Measurements from ENCODE around the gene OCIAD1. TPM values are rescaled to one million over a fixed set of nuclear protein-coding genes. Genes with fewer than 3 reads are reported as not detected.

OCIAD1 gene
- total RNA-seq, 1 donor, result 78.2 TPM

DNA sequence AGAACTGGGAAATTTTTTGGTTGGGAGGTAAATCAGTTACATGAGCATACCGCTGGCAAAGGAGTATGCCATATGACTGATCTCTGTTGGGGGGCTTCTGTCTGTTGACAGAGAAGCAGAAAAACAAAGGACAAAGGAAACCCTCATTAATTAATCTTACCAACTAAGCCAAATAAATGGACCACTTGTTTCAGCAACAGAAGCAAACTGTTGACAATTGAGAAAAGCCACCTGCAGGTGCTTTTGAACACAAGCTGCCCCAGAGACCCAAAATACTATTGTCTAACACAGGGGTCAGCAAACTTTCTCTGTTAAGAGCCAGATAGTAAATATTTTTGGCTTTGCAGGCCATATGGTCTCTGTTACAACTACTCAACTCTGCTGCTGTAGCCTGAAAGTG is 43.8 kb upstream of the OCIAD1 start:
- DNase-seq (ENCODE audit: insufficient read length, low spot score, missing footprints), result no peak
- Histone ChIP-seq H3K4me1 (ENCODE audit: insufficient read depth, low read length) (no peaks in the 10 kb centered on the region), H3K4me3 (ENCODE audit: insufficient read depth, low read length) (no peak overlapping the region), H3K79me2 (ENCODE audit: insufficient read depth, low read length) (no peaks in the 10 kb centered on the region), H4K20me1 (ENCODE audit: insufficient read depth, low read length) (no peaks in the 10 kb centered on the region), H3K27ac (ENCODE audit: low read depth, low read length) (no peak overlapping the region), H3K36me3 (ENCODE audit: insufficient read depth, low read length) (no peaks in the 10 kb centered on the region), H3K27me3 (ENCODE audit: insufficient read depth, low read length) (no peaks in the 10 kb centered on the region), H3K4me2 (ENCODE audit: insufficient read depth, low read length) (no peak overlapping the region), H2AFZ (ENCODE audit: low read length) (no peak overlapping the region), H3K9me3 (ENCODE audit: low read depth, low read length) (no peaks in the 10 kb centered on the region)
- TF ChIP-seq, protein P1, sequence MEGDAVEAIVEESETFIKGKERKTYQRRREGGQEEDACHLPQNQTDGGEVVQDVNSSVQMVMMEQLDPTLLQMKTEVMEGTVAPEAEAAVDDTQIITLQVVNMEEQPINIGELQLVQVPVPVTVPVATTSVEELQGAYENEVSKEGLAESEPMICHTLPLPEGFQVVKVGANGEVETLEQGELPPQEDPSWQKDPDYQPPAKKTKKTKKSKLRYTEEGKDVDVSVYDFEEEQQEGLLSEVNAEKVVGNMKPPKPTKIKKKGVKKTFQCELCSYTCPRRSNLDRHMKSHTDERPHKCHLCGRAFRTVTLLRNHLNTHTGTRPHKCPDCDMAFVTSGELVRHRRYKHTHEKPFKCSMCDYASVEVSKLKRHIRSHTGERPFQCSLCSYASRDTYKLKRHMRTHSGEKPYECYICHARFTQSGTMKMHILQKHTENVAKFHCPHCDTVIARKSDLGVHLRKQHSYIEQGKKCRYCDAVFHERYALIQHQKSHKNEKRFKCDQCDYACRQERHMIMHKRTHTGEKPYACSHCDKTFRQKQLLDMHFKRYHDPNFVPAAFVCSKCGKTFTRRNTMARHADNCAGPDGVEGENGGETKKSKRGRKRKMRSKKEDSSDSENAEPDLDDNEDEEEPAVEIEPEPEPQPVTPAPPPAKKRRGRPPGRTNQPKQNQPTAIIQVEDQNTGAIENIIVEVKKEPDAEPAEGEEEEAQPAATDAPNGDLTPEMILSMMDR (IDR thresholded peaks at IDR 0.05; ENCODE audit: extremely low read depth, low read depth, low read length), result no peak

DNA sequence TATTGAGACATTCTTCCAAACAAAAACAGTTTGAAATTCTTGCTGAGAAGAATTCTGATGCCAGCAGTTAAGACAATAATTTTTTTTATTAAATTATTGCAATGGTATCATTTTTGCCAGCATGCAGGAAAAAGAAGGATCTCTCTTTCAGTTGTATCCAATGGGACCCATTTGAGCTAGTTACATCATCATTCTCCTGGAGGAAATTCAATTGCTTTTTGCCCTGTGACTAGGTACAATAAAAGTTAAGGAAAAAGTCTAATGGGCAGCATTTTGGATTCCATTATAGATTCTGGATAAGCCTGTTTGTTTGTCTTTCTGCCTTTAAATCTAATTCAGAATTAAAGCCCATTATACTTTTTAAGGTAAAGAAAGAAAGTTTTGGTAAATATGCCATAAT is 40.3 kb upstream of the OCIAD1 start:
- TF ChIP-seq, protein P1 (IDR thresholded peaks at IDR 0.05; ENCODE audit: extremely low read depth, low read depth, low read length), result no peak
- H3K9me3 ChIP-seq (ENCODE audit: low read depth, low read length), result no peaks in the 10 kb centered on the region
- no peaks in the 10 kb centered on the region for H3K36me3 ChIP-seq (ENCODE audit: insufficient read depth, low read length)
- no peaks in the 10 kb centered on the region for H3K4me1 ChIP-seq (ENCODE audit: insufficient read depth, low read length)
- no peak overlapping the region for H3K4me2 ChIP-seq (ENCODE audit: insufficient read depth, low read length)
- H3K27ac ChIP-seq (ENCODE audit: low read depth, low read length), result no peak overlapping the region
- H3K79me2 ChIP-seq (ENCODE audit: insufficient read depth, low read length), result no peaks in the 10 kb centered on the region
- H2AFZ ChIP-seq (ENCODE audit: low read length), result no peak overlapping the region
- no peaks in the 10 kb centered on the region for H4K20me1 ChIP-seq (ENCODE audit: insufficient read depth, low read length)
- no peak for DNase-seq (ENCODE audit: insufficient read length, low spot score, missing footprints)
- no peak overlapping the region for H3K4me3 ChIP-seq (ENCODE audit: insufficient read depth, low read length)
- no peaks in the 10 kb centered on the region for H3K27me3 ChIP-seq (ENCODE audit: insufficient read depth, low read length)

DNA sequence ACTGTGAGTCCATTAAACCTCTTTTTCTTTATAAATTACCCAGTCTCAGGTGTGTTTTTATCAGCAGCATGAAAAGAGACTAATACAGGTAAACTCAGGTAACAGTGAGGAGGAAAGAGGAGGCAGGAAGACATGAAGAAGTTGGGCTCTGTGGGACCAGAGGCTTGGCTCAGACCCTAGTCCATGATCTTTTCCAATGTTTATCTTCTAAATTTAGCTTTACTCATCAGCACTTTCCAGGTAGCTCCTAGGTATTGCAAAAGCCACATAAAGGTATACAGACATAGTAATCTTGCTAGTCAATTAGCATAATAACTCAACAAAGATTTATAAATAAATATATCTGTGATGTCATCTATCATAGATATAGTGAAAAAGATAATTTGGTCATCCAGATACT is 39.6 kb upstream of the OCIAD1 start:
- DNase-seq (ENCODE audit: insufficient read length, low spot score, missing footprints), result no peak
- H3K36me3 ChIP-seq (ENCODE audit: insufficient read depth, low read length), result no peaks in the 10 kb centered on the region
- H3K79me2 ChIP-seq (ENCODE audit: insufficient read depth, low read length), result no peaks in the 10 kb centered on the region
- no peak overlapping the region for H2AFZ ChIP-seq (ENCODE audit: low read length)
- H3K4me1 ChIP-seq (ENCODE audit: insufficient read depth, low read length), result no peaks in the 10 kb centered on the region
- no peaks in the 10 kb centered on the region for H4K20me1 ChIP-seq (ENCODE audit: insufficient read depth, low read length)
- no peak overlapping the region for H3K4me3 ChIP-seq (ENCODE audit: insufficient read depth, low read length)
- no peak overlapping the region for H3K4me2 ChIP-seq (ENCODE audit: insufficient read depth, low read length)
- no peak overlapping the region for H3K27ac ChIP-seq (ENCODE audit: low read depth, low read length)
- TF ChIP-seq, protein P1 (IDR thresholded peaks at IDR 0.05; ENCODE audit: extremely low read depth, low read depth, low read length), result no peak
- no peaks in the 10 kb centered on the region for H3K27me3 ChIP-seq (ENCODE audit: insufficient read depth, low read length)
- H3K9me3 ChIP-seq (ENCODE audit: low read depth, low read length), result no peaks in the 10 kb centered on the region

DNA sequence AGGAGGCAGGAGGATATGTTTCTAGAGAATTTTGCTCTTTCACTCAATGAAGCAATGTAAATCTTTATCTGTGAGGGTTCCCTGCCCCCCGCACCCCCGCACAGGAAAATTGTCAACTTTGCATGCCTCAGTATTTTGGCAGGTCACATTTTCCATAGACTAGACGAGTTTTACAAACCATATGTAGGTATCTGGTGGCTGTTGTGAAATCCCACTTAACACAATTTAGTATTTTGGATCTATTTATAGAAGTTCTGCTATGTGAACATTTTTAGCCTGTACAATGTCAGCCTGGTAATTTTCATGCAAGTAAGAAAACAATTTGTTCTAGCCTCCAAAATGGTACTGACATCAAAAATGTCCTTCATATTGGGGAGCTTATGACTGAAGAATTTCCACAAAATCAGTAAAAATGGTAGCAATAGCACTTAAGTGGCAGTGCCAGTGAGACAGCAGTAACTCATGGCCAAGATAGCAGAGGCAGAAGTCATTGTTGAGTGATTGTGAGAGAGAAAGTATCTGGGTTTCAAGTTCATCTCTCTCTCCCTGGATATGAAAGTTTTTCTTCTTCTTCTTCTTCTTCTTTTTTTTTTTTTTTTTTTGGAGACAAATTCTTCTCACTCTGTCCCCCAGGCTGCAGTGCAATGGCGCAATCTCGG is 38.4 kb upstream of the OCIAD1 start:
- Histone ChIP-seq H3K9me3 (ENCODE audit: low read depth, low read length) (no peaks in the 10 kb centered on the region), H2AFZ (ENCODE audit: low read length) (no peak overlapping the region), H3K36me3 (ENCODE audit: insufficient read depth, low read length) (no peaks in the 10 kb centered on the region), H3K4me1 (ENCODE audit: insufficient read depth, low read length) (no peaks in the 10 kb centered on the region), H3K27ac (ENCODE audit: low read depth, low read length) (no peak overlapping the region), H3K79me2 (ENCODE audit: insufficient read depth, low read length) (no peaks in the 10 kb centered on the region), H3K4me3 (ENCODE audit: insufficient read depth, low read length) (no peak overlapping the region), H4K20me1 (ENCODE audit: insufficient read depth, low read length) (no peaks in the 10 kb centered on the region), H3K27me3 (ENCODE audit: insufficient read depth, low read length) (no peaks in the 10 kb centered on the region), H3K4me2 (ENCODE audit: insufficient read depth, low read length) (no peak overlapping the region)
- no peak for DNase-seq (ENCODE audit: insufficient read length, low spot score, missing footprints)
- TF ChIP-seq, protein P1 (IDR thresholded peaks at IDR 0.05; ENCODE audit: extremely low read depth, low read depth, low read length), result no peak

Data from osteoblast (primary cell).